Measurements from ENCODE around the gene KCNC1.

The KCNC1 gene

GRCh38 chr11:17734418-17734911, at the start of gene KCNC1:
TSS of gene KCNC1 (plus strand) at chr11:17734781. CDS start at chr11:17736003, 1,222 bp downstream.
- DNase-seq = no peak

GRCh38 chr11:17686231-17686980, 48.2 kb upstream of the KCNC1 start:
- peak; percentile 38 for DNase-seq

DNA sequence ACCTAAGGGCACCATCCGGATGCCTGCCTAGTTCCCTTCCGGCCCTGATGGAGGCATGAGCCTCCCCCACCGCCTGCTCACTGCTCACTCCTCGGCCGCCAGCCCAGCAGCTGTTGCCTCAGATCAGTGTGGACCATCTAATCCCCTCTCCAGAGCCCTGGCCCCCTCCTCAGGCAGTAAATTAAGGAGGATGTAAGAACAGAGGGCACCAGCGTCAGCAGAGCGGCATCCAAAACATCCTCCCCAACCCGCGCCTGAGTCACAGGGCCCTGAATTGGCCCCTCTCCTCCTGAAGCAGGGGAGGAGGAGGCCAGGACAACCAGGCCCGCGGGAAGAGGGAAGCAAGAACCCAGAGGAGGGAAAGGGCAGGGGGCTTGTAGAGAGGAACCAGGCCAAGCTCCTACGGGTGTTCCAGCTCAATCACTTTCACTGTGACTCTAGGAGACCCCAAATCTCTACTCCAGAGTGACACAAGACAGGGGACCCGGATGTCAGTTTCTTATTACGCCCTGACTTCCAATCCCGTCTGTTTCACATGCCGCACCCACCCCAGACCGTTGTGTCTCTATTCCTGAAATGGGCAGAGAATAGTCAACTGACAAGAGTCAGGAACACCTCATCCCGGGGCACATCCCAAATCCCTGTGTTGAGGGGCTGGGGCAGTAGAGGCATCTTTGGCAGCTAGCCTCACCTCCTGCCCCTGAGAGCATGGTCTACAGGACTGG, 46.5 kb upstream of the KCNC1 start:
- DNase-seq = peak; percentile 74

GRCh38 chr11:17691550-17691949, 43.0 kb upstream of the KCNC1 start:
- DNase-seq = no peak

- DNase-seq = no peak
These were observed 42.6 kb upstream of the KCNC1 start for GRCh38 chr11:17691976-17692375.

DNA sequence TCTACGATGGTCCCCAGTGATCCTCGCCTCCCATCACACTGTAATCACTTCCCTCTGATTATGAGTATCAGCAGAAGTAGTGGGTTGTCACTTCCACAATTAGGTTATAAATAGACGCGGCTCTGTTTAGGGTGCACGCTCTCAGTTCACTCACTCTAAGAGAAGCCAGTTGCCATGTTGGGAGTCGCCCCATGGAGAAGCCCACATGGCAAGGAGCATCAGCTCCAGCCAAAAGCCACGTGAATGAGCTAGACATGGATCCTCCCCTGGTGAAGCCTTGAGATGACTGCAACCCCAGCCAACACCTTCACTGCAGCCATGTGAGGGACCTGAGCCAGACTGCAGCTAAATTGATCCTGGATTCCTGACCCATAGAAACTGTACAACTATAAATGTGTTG, 41.6 kb upstream of the KCNC1 start:
- DNase-seq = no peak

- no peak for DNase-seq
These were observed 41.0 kb upstream of the KCNC1 start for GRCh38 chr11:17693531-17693930.

GRCh38 chr11:17694494-17695110, 40.0 kb upstream of the KCNC1 start:
- no peak for DNase-seq

DNA sequence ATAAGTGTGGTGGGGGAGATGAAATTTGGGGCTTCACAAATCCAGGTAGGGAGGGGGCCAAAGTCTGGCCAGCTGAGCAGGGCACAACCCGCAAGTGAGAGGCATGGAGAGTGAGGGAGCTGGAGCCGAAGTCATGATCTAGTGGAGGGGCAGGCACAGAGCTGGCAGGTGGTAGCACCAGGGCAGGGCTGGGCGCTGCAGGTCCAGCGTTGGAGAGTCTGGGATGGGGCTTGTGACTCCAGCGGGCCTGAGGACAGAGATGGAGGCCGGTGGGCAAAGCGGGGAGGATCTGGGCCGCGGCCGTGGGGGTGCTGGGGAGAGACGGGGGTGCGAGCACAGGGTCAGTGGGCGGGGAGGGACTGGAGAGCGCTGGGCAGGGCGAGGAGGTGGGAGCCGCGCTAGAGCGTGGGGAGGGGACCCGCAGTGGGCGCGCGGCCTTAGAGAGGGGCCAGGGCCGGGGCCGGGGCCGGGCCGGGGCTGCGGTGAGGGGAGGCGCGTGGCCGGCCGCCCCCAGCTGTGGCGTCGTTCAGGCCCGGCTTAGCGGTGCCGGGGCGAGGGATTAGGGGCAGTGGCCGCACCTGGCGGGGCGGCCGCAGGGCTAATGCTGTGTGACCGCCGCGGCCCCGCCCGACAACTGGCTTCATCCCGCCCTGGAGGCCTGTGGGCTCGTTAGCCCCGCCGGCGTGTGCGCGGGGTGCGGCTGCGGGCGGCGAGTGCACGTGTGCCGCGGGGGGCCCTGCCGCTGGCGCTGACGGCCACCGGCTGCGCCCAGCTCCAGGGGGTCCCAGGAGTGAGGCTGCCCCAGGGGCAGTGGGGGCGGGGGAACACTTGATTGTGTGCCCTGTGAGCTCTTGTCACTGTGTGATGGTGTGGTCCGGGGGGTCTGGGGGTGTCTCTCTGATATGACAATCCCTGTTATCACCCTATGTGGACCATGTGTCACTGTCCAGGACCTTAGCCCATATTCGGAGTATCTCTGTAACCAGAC, 38.8 kb upstream of the KCNC1 start:
- no peak for DNase-seq

DNA sequence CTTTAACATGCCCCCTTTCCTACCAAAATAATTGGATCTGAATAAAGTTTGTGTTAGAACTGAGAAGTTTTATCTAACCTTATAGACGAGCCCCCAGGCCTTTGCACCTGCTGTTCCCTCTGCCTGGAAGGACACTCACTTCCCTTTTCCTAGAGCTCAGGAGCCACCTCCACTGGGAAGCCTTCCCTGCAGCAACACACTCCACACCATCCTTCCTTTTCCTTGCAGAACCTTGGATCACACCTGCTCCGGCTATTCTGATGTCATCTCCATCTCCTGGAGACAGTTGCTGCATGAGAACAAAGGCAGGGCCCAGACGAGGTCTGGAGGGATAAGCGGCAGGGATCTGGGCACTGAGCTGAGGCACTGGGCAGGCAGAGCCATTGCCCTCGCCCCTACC, 37.8 kb upstream of the KCNC1 start:
- DNase-seq = no peak

DNA sequence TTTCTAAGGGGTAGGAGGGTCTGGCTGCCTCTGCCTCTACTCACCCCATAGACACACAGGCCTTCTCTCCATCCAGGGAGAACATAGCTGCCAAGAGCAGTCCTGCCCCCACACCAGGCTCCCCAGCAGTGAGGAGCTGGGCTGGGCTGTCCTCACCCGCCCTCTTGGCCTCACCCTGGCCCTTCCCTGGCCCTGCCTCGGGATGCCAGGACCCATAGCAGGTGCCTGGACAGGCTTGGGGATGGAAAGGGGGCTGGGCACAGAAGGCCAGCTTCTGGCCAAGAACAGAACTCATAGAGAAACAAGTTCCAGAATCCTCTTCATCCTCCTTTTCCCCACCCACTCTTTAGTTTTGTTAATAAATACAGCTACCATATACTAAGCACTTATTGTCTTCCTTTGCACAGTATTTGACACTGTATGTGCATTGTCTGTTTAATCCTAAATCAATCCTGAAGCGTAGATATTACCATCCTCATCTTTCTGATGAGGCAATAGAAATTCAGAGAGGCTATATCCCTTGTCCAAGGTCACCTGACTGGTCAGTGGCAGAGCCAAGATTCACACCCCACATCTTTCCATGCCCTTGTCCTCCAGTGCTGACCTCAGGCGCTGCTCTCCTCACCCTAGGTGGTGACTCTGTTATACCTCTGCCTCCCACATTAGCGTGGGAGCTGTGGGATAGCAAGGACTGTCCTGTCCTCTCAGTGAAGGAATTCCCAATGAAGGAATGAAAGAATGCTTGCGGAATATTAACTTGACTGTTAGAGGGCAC, 37.2 kb upstream of the KCNC1 start:
- no peak for DNase-seq

- peak; percentile 76 for DNase-seq
These were observed 35.1 kb upstream of the KCNC1 start for GRCh38 chr11:17699147-17700114.

- no peak for DNase-seq
These were observed 33.6 kb upstream of the KCNC1 start for GRCh38 chr11:17700991-17701390.

DNA sequence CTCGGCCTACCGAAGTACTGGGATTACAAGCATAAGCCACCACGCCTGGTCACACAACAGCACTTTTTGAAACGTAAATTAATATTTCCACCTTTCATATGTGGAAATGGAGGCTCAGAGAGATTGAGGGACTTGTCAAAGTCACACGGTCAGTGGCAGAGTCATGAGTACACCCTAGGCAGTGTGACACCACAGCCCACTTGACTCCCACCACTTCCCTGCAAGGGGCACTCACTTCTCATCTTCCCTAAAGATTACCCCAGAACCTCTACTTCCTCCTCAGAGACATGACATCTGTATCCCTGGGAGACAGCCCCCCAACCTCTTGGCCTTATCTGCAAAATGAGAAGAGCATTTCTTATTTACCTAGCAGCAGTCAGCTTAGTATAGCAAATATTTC, 31.7 kb upstream of the KCNC1 start:
- no peak for DNase-seq

DNA sequence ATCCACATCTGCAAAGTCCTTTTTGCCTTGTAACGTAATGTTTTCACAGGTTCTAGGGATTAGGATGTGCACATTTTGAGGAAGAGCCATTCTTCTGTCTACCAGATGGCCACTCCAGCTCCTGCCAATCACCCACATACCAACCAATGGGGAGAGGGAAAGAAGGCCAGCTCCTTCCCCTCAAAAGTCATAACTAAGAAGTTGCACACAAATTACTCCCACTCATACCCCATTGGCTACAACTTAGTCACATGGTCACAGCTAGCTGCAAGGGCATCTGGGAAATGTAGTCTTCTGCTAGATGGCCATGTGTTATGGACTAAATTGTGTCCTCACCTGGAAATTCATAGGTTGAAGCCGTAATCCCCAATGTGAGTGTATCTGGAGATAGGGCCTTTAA, 30.6 kb upstream of the KCNC1 start:
- DNase-seq = peak; percentile 42

DNA sequence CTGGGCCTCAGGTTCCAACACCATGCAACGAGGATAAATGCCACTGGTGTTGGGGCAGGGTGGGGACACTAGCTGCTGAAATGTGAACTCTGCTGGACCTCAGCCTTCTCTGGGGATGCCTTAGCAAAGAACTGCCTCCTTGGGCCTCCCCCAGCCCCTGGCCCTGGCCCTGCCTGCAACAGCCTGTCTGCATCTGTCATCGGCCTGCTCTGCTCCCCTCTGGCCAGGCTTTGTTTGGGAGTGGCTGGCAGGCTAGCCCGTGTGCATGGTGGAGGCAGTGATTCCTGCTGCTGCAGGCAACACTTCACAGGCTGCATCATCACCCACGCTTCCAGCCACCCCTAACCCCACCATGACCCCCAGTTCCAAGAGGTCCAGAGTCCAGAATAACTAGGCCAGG, 26.8 kb upstream of the KCNC1 start:
- DNase-seq = no peak

DNA sequence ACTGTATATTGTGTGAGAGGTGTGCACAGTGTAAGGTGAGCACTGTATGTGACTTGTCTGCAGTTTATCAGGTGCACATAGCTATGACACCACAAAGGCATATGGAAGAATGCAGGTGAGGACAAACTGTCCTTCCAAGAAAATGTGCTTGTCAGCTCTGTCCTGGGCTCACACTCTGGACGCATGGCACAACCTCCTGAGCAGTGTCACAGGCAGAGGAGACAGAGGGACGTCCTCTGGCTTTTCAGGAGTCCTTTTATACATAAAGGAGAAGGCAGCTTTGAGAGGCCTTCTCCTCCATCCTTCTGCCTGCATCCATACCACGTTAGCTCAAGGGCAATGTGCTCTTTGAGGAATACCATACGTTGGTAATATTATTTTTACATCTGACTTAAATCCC, 22.7 kb upstream of the KCNC1 start:
- DNase-seq = no peak

GRCh38 chr11:17713851-17714250, 20.7 kb upstream of the KCNC1 start:
- DNase-seq = no peak

DNA sequence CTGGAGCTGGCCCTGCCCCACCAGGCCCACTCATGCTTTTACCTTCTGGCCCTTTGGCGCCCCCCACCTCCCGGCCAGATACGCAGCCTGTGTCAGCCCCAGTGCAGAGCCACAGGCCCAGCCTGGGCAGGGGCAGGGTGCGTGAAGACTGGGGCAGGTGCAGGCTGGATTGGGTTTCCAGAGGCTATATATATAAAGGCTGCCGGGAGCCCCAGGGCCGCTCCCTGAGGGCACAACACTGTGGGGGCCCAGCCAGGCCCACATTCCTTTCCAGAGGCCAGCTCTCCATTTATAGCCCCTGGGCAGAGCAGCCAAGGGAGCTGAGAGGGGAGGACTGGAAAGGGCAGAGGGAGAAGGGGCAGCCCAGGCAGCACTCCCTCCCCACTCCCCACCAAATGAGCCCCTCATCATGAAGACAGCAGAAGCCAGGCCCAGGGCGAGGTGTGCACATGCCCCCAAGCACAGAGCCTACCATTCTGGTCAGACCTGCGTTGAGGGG, 20.2 kb upstream of the KCNC1 start:
- DNase-seq = no peak

GRCh38 chr11:17714870-17715269, 19.7 kb upstream of the KCNC1 start:
- no peak for DNase-seq
